Fibroblast of villous mesenchyme (primary cell): Measurements from ENCODE around the gene EIF4E1B. TPM values are rescaled to one million over a fixed set of nuclear protein-coding genes. Genes with fewer than 3 reads are reported as not detected.

Experiments
- DNase-seq: peaks from one replicate; pipeline ENCODE4 v3.0.0-alpha.2; 2010; ENCODE audit warnings: low read depth
- H3K4me3 ChIP-seq: 2 replicates; pipeline ENCODE4 v1.5.1; 2011; ENCODE audit warnings: low read depth, mild to moderate bottlenecking, low read length
- total RNA-seq: library from RNA; depleted of rRNA; stranded (reverse); fragments of >200 nt; gene quantifications from 2 replicates; pipeline ENCODE4 v1.2.3, GENCODE V29; 2012
- TF ChIP-seq, protein P1 (sequence below): IDR thresholded peaks from 2 replicates; pipeline ENCODE4 v1.5.1; 2012; ENCODE audit warnings: low read depth, mild to moderate bottlenecking, low read length; ENCODE audit not compliant: insufficient read depth

EIF4E1B gene
- total RNA-seq, 1 donor: not detected

DNA sequence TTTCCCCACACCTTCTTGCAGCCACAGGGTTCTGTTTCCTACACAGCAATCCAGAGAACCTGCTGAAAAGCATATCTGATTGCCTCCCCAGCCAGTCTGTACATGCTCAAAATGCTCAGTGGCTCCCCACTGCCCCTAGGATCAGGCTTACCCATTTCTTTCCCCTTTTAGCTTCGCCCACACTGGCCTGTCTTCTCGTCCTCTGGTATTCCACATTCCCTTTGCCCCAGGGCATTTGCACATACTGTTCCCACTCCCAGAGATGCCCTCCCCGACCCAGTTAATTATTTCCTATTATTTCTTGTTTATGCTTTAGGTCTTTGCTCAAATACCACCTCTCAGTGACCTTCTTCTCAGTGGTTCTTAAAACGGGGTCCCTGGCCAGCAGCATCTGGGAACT is 10.1 kb downstream of the EIF4E1B start:
- H3K4me3 ChIP-seq: no peak overlapping the region
- TF ChIP-seq, protein P1, sequence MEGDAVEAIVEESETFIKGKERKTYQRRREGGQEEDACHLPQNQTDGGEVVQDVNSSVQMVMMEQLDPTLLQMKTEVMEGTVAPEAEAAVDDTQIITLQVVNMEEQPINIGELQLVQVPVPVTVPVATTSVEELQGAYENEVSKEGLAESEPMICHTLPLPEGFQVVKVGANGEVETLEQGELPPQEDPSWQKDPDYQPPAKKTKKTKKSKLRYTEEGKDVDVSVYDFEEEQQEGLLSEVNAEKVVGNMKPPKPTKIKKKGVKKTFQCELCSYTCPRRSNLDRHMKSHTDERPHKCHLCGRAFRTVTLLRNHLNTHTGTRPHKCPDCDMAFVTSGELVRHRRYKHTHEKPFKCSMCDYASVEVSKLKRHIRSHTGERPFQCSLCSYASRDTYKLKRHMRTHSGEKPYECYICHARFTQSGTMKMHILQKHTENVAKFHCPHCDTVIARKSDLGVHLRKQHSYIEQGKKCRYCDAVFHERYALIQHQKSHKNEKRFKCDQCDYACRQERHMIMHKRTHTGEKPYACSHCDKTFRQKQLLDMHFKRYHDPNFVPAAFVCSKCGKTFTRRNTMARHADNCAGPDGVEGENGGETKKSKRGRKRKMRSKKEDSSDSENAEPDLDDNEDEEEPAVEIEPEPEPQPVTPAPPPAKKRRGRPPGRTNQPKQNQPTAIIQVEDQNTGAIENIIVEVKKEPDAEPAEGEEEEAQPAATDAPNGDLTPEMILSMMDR: no peak
- DNase-seq: no peak

DNA sequence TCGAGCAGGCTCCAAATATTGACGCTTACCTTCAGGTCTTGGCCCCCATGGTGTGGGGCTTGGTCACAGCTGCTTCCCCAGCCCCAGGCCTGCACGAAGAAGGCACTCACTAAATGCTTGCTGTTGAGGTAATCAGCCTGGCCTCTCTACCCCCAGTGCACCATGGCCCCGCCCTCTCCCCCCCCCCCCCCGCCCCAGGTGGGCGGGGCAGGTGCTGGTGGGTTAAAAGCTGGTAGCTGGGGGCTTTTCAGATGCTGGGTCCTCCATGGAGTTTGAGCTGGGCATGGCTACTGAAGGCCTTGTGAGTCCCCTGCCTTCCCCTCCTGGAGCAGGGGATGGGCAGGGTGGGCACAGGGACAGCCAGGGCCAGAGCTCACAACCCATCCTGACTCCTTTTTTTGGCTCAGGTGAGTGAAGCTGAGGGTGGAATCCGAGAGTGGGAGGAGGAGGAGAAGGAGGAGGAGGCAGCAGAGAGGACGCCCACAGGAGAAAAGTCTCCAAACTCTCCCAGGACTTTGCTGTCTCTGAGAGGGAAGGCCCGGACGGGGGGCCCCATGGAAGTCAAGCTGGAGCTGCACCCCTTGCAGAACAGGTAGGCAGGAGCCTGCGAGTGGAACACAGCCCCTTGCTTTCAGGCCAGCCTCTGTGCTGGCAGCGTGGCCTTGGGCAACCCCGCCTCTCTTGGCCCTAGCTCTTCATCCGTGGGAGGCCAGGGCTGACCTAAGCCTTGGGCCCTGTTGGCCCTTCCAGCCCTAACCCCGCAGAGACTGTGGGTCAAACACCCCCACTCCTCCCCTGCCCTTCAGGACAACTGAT is 12.4 kb downstream of the EIF4E1B start:
- DNase-seq: no peak
- TF ChIP-seq, protein P1: no peak
- no peak overlapping the region for H3K4me3 ChIP-seq

DNA sequence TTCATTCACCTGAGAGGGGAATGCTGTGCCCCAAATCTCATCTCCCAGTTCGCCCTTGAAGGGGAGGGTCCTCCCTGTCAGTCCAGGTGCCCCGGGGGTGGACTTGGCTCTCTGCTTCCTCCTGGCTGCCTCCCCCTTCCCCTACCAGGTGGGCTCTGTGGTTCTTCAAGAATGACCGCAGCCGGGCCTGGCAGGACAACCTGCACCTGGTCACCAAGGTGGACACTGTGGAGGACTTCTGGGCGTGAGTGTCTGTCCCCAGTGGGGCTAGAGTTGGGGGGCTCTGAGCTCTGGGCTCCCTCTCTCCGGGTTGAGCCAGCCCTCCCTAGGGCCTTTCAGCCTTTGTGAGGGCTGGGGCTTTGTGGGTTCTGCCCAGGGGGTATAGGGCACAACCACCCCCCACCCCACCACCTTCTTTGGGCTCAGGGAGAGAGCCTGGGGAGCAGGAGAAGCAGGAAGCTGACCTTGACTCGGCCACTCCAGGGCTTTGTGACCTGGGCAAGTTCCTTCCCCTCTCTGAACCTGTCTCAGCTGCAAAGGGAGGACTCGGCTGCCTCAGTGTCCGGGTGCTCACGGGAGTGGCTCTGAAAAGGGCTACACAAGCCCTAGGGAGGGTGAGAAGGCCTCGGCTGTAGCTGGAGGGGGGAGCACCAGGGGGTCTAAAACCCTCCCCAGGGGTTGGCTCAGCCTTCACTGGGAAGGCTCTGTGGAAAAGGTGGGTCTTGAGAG is 13.2 kb downstream of the EIF4E1B start:
- TF ChIP-seq, protein P1: no peak
- no peak overlapping the region for H3K4me3 ChIP-seq
- DNase-seq: no peak

DNA sequence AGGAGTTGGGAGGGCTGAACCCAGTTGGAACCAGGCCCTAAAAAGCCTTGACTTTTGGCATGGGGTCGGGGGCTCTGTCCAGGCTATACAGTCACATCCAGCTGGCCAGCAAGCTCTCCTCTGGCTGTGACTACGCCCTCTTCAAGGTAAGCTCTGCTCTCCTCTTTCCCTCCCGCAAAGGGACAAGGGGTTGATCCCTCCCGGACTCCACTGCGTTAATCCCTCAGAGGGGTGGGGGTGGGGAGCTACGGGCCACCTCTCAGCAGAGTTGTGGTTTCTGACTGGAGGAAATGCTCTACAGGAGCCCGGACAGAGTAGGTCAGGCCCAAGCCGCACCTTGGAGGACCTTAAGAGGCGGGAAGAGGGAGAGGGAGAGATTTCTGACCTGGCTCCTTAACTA is 13.8 kb downstream of the EIF4E1B start:
- DNase-seq: no peak
- TF ChIP-seq, protein P1: no peak
- H3K4me3 ChIP-seq: no peak overlapping the region

DNA sequence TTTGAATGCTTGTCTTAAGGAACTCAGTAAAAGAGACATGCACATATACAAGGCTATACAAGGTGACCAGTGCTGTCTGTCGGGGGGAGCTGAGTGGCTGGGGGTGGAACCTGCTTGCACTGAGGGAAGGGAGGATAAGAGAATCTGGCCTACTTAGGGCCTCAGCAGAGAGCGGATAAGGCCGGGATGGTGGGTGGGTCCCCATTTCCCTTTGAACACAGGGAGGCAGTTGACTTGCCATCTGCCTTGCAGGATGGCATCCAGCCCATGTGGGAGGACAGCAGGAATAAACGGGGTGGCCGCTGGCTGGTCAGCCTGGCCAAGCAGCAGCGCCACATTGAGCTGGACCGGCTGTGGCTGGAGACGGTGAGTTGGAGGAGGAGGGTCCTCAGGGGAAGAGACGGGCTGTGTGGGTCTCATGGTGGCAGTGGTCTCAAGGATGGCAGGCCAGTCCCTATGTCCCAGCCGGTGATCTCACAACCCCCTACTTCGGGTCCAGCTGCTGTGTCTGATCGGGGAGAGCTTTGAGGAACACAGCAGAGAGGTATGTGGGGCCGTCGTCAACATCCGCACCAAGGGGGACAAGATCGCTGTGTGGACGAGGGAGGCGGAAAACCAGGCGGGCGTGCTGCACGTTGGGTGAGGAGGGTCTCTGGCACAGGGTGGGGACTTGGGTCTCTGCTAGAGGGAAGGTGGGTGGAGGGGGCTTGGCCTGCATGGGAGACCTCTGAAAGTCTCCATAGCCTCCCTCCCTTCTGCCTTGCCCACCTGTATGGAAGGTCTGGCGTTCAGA is 14.6 kb downstream of the EIF4E1B start:
- no peak for DNase-seq
- no peak overlapping the region for H3K4me3 ChIP-seq
- TF ChIP-seq, protein P1: no peak

DNA sequence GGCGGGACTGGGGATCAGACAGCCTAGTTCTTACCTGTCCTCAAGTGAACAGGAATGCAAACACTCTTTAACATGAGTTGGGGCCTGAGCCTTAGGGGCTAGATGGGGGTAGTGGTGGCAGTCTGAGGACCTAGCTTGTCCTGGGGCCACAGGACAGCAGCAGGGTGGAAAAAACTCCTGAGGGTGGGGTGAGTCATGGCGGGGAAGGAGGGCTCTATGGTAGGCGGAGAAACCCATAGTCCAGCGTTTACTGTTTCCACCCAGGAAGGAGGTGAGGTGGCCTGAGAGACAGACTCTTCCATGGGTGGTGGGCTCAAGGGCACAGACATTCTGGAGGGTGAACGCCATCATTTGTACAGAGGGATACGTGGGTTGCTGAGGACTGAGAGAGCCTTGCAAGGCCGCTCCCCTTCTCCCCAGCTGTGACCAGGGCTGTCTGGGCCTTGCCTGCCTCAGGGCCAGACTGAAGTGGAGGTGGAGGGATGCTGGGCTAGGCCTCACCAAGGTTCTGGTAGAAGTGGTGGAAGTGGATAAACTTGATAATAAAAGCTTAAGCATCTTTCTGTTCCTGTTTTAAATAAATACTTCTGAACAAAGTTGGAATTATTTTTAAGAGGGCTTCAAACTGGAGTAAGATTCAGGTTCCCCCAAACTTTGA is 15.7 kb downstream of the EIF4E1B start:
- H3K4me3 ChIP-seq: no peak overlapping the region
- no peak for DNase-seq
- TF ChIP-seq, protein P1: no peak
